Measurements from ENCODE around the gene HS2ST1. TPM values are rescaled to one million over a fixed set of nuclear protein-coding genes. Genes with fewer than 3 reads are reported as not detected.

The HS2ST1 gene
- total RNA-seq, 4 donors from 2014 or later = 13.2 to 19.6 (median 16.7) TPM

DNA sequence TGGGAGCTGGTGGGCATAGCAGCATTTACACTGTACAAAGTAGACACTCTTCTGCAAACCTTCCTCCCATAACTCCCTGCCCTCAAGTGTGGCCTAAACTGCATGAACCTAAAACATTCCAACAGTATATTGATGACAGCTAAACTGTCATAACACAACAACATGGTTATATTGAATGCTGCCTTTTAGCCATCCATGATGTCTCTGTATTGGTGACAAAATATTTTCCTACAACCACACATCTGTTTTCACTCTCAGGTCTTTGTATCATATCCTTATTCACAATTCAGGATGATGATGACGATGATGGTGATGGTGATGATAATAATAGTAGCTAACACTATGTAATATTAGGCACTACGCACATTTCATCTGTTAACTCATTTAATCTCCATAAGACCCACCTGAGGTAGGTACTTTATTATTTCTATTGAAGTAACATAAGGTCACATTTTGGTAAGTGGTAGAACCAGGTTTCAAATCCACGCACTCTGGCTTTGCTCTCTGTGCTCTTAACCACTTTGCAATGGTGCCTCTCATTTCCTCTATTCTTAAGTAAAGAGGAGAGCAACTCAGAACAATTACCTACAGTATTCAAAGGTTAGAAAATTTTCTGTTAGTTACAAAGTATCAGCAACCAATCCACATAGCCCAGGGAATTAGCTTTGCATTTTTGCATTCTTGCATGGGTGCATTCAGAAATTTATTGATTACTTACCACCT, 229.1 kb downstream of the HS2ST1 start:
- intact Hi-C loops (cut with DNase I) = no loop called here
- no peak overlapping the region for H3K27ac ChIP-seq
- WGBS, 2 donors = 93 to 97% methylated on average over 3 of the region's 3 CpGs

DNA sequence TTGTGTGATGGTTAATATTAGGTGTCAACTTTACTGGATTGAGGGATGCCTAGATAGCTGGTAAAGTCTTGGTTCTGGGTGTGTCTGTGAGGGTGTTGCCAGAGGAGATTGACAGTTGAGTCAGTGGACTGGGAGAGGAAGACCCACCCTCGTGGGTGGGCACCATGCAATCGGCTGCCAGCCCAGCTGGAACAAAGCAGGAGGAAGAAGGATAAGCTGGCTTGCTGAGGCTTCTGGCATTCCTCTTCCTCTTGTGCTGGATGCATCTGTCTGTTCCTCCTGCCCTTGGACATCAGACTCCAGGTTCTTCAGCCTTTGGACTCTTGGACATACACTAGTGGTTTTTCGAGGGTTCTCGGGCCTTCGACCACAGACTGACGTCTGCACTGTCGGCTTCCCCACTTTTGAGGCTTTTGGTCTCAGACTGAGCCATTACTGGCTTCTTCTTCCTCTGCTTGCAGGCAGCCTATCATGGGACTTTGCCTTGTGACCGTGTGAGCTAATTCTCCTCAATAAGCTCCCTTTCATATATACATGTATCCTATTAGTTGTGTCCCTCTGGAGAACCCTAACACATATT, 230.0 kb downstream of the HS2ST1 start:
- intact Hi-C loops (cut with DNase I) = no loop called here
- 31 to 33% methylated on average over 8 of the region's 8 CpGs for WGBS, 2 donors

More for the DNA sequence above, 229.1 kb downstream of the HS2ST1 start:
- Histone ChIP-seq H3K4me1 (no peaks in the 10 kb centered on the region), H3K9me3 (no peaks in the 10 kb centered on the region), H3K27me3 (no peaks in the 10 kb centered on the region), H3K4me3 (replicated peaks in 1 of 3) (no peak overlapping the region), H3K36me3 (no peaks in the 10 kb centered on the region)
- TF ChIP-seq POLR2A (IDR thresholded peaks at IDR 0.05) = no peak
- TF ChIP-seq, protein P1, sequence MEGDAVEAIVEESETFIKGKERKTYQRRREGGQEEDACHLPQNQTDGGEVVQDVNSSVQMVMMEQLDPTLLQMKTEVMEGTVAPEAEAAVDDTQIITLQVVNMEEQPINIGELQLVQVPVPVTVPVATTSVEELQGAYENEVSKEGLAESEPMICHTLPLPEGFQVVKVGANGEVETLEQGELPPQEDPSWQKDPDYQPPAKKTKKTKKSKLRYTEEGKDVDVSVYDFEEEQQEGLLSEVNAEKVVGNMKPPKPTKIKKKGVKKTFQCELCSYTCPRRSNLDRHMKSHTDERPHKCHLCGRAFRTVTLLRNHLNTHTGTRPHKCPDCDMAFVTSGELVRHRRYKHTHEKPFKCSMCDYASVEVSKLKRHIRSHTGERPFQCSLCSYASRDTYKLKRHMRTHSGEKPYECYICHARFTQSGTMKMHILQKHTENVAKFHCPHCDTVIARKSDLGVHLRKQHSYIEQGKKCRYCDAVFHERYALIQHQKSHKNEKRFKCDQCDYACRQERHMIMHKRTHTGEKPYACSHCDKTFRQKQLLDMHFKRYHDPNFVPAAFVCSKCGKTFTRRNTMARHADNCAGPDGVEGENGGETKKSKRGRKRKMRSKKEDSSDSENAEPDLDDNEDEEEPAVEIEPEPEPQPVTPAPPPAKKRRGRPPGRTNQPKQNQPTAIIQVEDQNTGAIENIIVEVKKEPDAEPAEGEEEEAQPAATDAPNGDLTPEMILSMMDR (IDR thresholded peaks at IDR 0.05) = no peak
- DNase-seq = no peak

DNA sequence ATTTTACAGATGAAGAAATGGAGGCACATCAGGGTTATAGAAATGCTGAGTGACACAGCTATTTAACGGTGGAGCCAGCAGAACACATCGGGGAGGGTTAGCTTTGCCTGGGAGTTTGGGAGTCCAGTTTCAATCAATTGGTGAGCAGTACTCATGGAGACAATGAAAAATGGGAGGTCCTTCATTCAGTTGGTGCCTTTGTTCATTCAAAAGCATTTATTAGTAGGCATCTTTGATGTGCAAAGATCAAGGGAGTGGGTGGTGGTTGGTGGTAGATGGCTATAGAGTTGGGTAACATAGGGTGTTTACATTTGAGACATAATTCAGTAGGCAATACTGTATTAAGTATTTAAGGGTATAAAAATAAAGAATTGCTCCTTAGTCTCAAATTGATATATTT, 230.5 kb downstream of the HS2ST1 start:
- Histone ChIP-seq H3K27me3 (no peaks in the 10 kb centered on the region), H3K36me3 (no peaks in the 10 kb centered on the region), H3K4me3 (replicated peaks in 1 of 3) (no peak overlapping the region), H3K4me1 (no peaks in the 10 kb centered on the region), H3K27ac (no peak overlapping the region), H3K9me3 (no peaks in the 10 kb centered on the region)
- no peak for DNase-seq
- 94 to 95% methylated on average over 2 of the region's 2 CpGs for WGBS, 2 donors
- TF ChIP-seq, protein P1 (IDR thresholded peaks at IDR 0.05) = no peak
- no peak for TF ChIP-seq POLR2A (IDR thresholded peaks at IDR 0.05)
- intact Hi-C loops (cut with DNase I) = no loop called here

More for the DNA sequence above, 230.0 kb downstream of the HS2ST1 start:
- no peaks in the 10 kb centered on the region for H3K9me3 ChIP-seq
- no peak for TF ChIP-seq POLR2A (IDR thresholded peaks at IDR 0.05)
- TF ChIP-seq, protein P1 (IDR thresholded peaks at IDR 0.05) = no peak
- peak; percentile 12 to 25 for DNase-seq
- no peak overlapping the region for H3K4me3 ChIP-seq (replicated peaks in 1 of 3)
- no peaks in the 10 kb centered on the region for H3K27me3 ChIP-seq
- no peaks in the 10 kb centered on the region for H3K4me1 ChIP-seq
- no peak overlapping the region for H3K27ac ChIP-seq
- H3K36me3 ChIP-seq = no peaks in the 10 kb centered on the region

- intact Hi-C loops (cut with DNase I) = no loop called here
- H3K27ac ChIP-seq = no peak overlapping the region
- H3K4me3 ChIP-seq (replicated peaks in 1 of 3) = no peak overlapping the region
- no peaks in the 10 kb centered on the region for H3K9me3 ChIP-seq
- TF ChIP-seq POLR2A (IDR thresholded peaks at IDR 0.05) = no peak
- H3K36me3 ChIP-seq = no peaks in the 10 kb centered on the region
- H3K27me3 ChIP-seq = no peaks in the 10 kb centered on the region
- 91 to 94% methylated on average over 2 of the region's 2 CpGs for WGBS, 2 donors
- H3K4me1 ChIP-seq = peaks cover 2 to 7% of the 10 kb centered on the region in 2 donors
- no peak for DNase-seq
These were observed 232.1 kb downstream of the HS2ST1 start for GRCh38 chr1:87146538-87146937.

- 47 to 78% methylated on average over 2 of the region's 2 CpGs for WGBS, 2 donors
- no peaks in the 10 kb centered on the region for H3K9me3 ChIP-seq
- H3K36me3 ChIP-seq = no peaks in the 10 kb centered on the region
- H3K27ac ChIP-seq = no peak overlapping the region
- intact Hi-C loops (cut with DNase I) = no loop called here
- no peaks in the 10 kb centered on the region for H3K27me3 ChIP-seq
- DNase-seq = no peak
- TF ChIP-seq POLR2A (IDR thresholded peaks at IDR 0.05) = no peak
- TF ChIP-seq, protein P1 (IDR thresholded peaks at IDR 0.05) = no peak
- H3K4me1 ChIP-seq = peaks cover 6 to 11% of the 10 kb centered on the region in 2 donors
- H3K4me3 ChIP-seq (replicated peaks in 1 of 3) = no peak overlapping the region
These were observed 232.6 kb downstream of the HS2ST1 start for GRCh38 chr1:87146986-87147385.

Data from thyroid gland (tissue), 4 donors.